ENCODE data around the gene BRSK2.

The BRSK2 gene

GRCh38 chr11:1481861-1482441 lies 92.2 kb downstream of the BRSK2 start:
- no peak for TF ChIP-seq JUND (IDR thresholded peaks at IDR 0.05; ENCODE audit: low read depth)
- in situ Hi-C loops (cut with HindIII; ENCODE audit: low pct_unique_long_range_greater_than_20kb, low sequenced_read_pairs), result no loop called here
- DNase-seq (ENCODE audit: low read depth in 1 of 2, low spot score in 1 of 2), result no peak

- in situ Hi-C loops (cut with HindIII; ENCODE audit: low pct_unique_long_range_greater_than_20kb, low sequenced_read_pairs), result no loop called here
- TF ChIP-seq JUND (IDR thresholded peaks at IDR 0.05; ENCODE audit: low read depth), result no peak
- DNase-seq (ENCODE audit: low read depth in 1 of 2, low spot score in 1 of 2), result no peak
Measured at GRCh38 chr11:1482581-1483444, 93.1 kb downstream of the BRSK2 start.

- no peak for TF ChIP-seq JUND (IDR thresholded peaks at IDR 0.05; ENCODE audit: low read depth)
- in situ Hi-C loops (cut with HindIII; ENCODE audit: low pct_unique_long_range_greater_than_20kb, low sequenced_read_pairs), result no loop called here
- no peak for DNase-seq (ENCODE audit: low read depth in 1 of 2, low spot score in 1 of 2)
Measured at GRCh38 chr11:1483445-1483961, 93.8 kb downstream of the BRSK2 start.

- in situ Hi-C loops (cut with HindIII; ENCODE audit: low pct_unique_long_range_greater_than_20kb, low sequenced_read_pairs), result no loop called here
- DNase-seq (ENCODE audit: low read depth in 1 of 2, low spot score in 1 of 2), result no peak
- no peak for TF ChIP-seq JUND (IDR thresholded peaks at IDR 0.05; ENCODE audit: low read depth)
Measured at GRCh38 chr11:1484061-1484671, 94.4 kb downstream of the BRSK2 start.

GRCh38 chr11:1484695-1485503 lies 95.2 kb downstream of the BRSK2 start:
- in situ Hi-C loops (cut with HindIII; ENCODE audit: low pct_unique_long_range_greater_than_20kb, low sequenced_read_pairs), result no loop called here
- no peak for TF ChIP-seq JUND (IDR thresholded peaks at IDR 0.05; ENCODE audit: low read depth)
- no peak for DNase-seq (ENCODE audit: low read depth in 1 of 2, low spot score in 1 of 2)

- TF ChIP-seq JUND (IDR thresholded peaks at IDR 0.05; ENCODE audit: low read depth), result no peak
- in situ Hi-C loops (cut with HindIII; ENCODE audit: low pct_unique_long_range_greater_than_20kb, low sequenced_read_pairs), result no loop called here
- DNase-seq (ENCODE audit: low read depth in 1 of 2, low spot score in 1 of 2), result no peak
Measured at GRCh38 chr11:1485504-1485885, 95.8 kb downstream of the BRSK2 start.

- in situ Hi-C loops (cut with HindIII; ENCODE audit: low pct_unique_long_range_greater_than_20kb, low sequenced_read_pairs), result no loop called here
- DNase-seq (ENCODE audit: low read depth in 1 of 2, low spot score in 1 of 2), result no peak
- no peak for TF ChIP-seq JUND (IDR thresholded peaks at IDR 0.05; ENCODE audit: low read depth)
Measured at GRCh38 chr11:1486054-1486825, 96.5 kb downstream of the BRSK2 start, which contains the start of gene MOB2. TSS of gene MOB2 (minus strand) at chr11:1486779. CDS start at chr11:1486556, 223 bp downstream.

GRCh38 chr11:1487091-1487850 lies 97.5 kb downstream of the BRSK2 start:
- in situ Hi-C loops (cut with HindIII; ENCODE audit: low pct_unique_long_range_greater_than_20kb, low sequenced_read_pairs), result no loop called here
- no peak for TF ChIP-seq JUND (IDR thresholded peaks at IDR 0.05; ENCODE audit: low read depth)
- DNase-seq (ENCODE audit: low read depth in 1 of 2, low spot score in 1 of 2), result no peak

GRCh38 chr11:1487851-1488574 lies 98.3 kb downstream of the BRSK2 start:
- in situ Hi-C loops (cut with HindIII; ENCODE audit: low pct_unique_long_range_greater_than_20kb, low sequenced_read_pairs), result no loop called here
- no peak for DNase-seq (ENCODE audit: low read depth in 1 of 2, low spot score in 1 of 2)
- TF ChIP-seq JUND (IDR thresholded peaks at IDR 0.05; ENCODE audit: low read depth), result no peak

- in situ Hi-C loops (cut with HindIII; ENCODE audit: low pct_unique_long_range_greater_than_20kb, low sequenced_read_pairs), result no loop called here
- TF ChIP-seq JUND (IDR thresholded peaks at IDR 0.05; ENCODE audit: low read depth), result no peak
- DNase-seq (ENCODE audit: low read depth in 1 of 2, low spot score in 1 of 2), result no peak
Measured at GRCh38 chr11:1488575-1489180, 98.9 kb downstream of the BRSK2 start.
